ENCODE results near the gene WASL. TPM values are rescaled to one million over a fixed set of nuclear protein-coding genes. Genes with fewer than 3 reads are reported as not detected.

The WASL gene
- total RNA-seq, 1 experiment from 2014 or later, result 26.9 TPM

DNA sequence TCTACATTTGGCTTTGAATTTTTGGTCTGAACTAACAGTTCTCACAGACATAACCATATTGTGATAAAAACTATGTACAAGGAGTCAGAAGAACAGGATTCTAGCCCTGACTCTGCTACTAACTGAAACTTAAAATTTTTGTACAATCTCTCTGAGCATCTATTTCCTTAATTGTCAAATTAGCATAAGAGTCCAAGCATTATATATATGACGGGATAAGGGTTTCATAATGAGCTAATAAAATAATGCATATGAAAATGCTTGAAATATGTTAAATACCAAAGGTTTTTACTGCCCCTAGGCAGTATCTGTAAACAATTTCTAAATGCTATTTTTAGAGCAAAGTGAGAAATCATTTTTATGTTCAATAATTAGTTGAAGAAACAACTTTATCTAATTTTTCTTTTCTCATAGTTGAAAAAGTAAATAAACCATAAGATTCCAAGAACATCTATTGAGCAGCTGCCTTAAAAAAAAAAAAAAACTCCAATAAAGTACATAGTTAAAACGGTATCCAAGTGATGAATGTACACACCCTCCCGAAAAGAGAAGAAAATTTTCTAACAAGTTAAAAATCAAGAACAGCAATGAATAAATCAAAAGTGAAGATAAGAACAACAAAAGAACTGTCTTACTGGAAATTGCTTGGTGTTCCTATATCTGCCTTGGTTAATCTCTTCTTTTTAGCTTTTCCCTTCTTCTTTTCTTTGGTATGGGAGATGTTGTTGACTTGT is 52.7 kb downstream of the WASL start:
- DNase-seq (ENCODE audit: low read depth), result no peak

- no peak for DNase-seq (ENCODE audit: low read depth)
These were observed 56.3 kb downstream of the WASL start for GRCh38 chr7:123692471-123692877.

DNA sequence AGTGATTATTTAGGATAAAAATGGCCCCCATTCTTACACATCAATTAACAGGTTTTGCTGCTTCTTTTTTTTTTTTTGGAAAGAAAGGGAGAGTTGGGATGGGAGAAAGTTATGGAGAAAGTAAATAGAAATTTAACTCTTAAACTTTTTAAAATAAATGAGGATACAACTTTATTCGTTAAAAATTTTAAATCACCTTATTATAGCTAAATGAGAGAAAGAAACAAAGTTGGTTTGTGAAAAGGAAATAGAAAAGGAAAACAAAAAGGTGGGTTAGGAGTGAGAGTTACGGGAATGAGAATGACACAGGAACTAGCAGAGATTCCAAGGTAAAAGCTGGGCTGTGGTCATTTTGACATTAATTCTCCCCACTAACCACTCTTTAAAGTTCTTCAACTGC is 58.3 kb downstream of the WASL start:
- DNase-seq (ENCODE audit: low read depth), result no peak

DNA sequence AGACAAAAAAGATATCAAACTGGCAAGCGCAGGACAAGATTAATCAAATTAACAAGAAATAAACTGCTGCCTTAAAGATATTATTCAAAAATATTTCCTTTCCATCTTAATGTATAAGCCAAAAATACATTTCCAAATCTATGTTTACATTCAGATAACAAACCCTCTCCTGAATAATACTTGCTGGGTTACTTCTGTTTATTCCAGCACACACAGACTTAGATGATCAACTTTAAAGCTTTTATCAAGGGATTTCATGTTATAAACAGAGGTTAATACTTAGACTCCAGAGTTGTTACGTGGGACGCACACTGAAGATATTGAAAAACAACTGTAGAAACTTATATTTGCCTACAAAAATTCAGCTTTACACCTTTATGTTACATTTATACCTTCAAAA is 59.6 kb downstream of the WASL start:
- no peak for DNase-seq (ENCODE audit: low read depth)

GRCh38 chr7:123687727-123688126 is 61.1 kb downstream of the WASL start:
- no peak for DNase-seq (ENCODE audit: low read depth)

DNA sequence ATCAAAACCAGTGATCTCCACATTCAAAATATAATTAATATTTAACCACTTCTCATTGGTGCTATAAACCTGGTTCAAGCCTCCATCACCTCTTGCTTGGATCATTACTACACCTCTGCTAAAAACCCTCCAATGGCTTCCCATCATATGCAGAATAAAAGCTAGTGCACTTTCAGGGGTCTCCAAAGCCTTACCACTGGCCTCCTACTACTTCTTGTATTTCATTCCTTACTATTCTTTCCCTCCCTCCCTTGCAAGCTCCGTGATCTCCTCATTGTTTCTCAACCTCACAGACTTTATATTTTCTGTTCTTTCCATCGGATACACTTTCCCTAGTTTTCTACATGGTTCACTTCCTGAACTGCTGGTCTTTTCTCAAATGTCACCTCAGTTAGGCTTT is 61.6 kb downstream of the WASL start:
- no peak for DNase-seq (ENCODE audit: low read depth)

GRCh38 chr7:123682690-123683089 is 66.1 kb downstream of the WASL start:
- DNase-seq (ENCODE audit: low read depth), result peak; percentile 77

DNA sequence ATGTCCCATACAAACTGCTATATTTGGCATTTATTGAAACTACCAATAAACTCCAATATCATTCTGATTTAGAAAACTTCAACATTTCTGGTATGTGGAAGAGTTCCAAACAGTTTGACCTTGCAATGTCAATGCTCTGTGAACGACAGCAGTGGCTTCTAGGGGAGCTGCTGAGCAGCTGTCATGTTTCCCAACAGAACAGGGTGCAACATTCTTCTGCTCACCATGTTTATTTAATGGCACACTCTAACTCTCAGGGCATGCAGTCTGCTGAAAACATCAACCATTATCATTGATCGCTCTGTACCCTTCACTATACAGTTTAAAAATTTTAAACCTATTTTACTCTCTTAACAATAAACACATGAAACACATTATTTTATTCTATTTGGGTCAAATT is 67.2 kb downstream of the WASL start:
- peak; percentile 80 for DNase-seq (ENCODE audit: low read depth)

GRCh38 chr7:123680580-123680979 is 68.2 kb downstream of the WASL start:
- DNase-seq (ENCODE audit: low read depth), result no peak

- DNase-seq (ENCODE audit: low read depth), result no peak
These were observed 69.2 kb downstream of the WASL start for GRCh38 chr7:123679614-123680013.

- DNase-seq (ENCODE audit: low read depth), result peak; percentile 40
These were observed 71.6 kb downstream of the WASL start for GRCh38 chr7:123677061-123677715.

DNA sequence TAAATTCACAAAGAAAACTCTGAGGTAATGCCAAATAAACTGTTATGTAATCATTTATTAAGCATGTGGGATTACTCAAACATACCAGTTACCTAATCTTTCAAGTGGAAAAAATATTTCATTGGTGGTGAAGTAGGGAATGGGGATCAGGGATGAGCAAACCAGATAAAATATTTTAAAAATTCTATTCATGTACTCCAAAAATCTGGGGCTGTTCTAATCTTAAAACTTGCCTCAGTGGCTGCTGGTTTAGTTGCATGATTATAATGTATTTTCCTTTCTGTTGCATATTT is 73.7 kb downstream of the WASL start:
- peak; percentile 41 for DNase-seq (ENCODE audit: low read depth)

- peak; percentile 87 for DNase-seq (ENCODE audit: low read depth)
These were observed 74.2 kb downstream of the WASL start for GRCh38 chr7:123674399-123675180.

DNA sequence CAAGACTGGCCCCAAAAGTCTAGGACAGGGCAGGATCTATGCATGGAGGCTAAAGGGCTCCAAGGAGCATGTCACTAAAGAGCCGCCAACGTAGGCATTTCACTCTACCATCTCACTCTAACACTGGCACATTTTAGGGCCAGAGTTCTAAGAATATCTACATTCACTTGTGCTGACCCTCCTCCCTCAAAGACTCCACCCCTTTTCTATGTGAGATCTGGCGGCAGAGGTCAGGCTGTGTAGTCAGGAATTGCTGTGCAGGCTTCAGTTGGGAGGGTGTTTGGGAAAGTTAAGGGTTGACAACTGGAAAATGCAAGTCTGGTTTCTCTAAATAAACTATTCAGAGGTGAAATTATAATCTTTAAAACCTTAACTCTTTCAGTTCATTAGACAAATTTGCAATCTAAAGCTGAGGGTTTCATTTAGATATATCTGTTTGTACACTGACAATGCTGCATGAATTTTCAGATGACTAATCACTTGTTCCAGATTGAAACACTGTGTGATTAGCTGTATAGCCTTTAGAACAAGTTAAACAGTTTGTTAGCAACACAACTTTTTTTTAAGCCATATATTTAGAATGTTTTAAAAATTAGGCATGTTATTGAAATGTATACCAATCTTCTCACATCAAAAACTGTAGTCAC is 74.9 kb downstream of the WASL start:
- DNase-seq (ENCODE audit: low read depth), result no peak

DNA sequence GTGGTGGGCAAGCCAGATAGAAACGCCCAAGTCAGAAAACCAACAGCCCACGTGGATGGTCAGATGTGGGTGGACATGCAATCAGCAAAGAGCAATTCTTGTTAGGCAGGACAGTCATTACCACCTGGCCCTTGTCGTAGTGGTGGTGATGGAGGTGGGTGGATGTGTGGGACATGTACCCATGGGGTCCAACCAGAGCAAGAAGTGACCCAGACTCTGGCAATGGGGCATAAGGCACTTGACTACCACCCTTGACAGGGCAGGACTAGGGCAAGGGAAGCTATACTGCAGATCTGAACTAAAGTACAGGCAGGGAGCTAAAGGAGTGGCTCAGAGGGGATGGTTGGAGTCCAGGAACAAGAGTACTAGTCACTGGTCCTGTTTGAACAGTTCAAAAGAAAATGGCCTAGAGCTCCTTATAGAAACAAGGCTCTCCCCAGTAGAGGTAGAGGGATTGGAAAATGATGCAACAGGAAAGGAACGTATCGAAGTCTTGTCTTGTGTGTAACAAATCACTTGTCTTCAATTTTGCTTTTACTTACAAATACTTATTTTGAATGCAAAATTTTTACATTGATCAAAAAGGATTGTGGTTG is 75.6 kb downstream of the WASL start:
- DNase-seq (ENCODE audit: low read depth), result no peak

GRCh38 chr7:123669485-123669884 is 79.3 kb downstream of the WASL start:
- DNase-seq (ENCODE audit: low read depth), result no peak

DNA sequence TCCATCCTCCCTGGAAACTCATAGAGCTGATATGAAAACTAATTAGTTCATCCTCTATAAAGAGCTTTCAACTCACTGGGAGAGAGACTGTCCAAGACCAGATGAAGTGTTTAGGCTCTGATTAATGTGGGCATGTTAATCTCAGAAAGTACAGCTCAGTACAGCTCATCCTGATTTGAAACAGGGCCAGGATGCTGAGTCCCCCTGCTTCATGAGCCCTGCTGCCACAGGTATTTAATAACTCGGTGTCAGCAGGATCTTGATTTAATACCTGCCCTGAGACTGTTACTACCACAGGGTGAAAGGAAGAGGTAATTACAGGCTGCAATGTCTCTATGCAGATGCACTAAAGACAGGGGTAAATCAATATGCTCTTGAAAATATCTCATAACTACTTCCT is 82.3 kb downstream of the WASL start:
- DNase-seq (ENCODE audit: low read depth), result no peak

- DNase-seq (ENCODE audit: low read depth), result no peak
These were observed 82.9 kb downstream of the WASL start for GRCh38 chr7:123665896-123666295.

DNA sequence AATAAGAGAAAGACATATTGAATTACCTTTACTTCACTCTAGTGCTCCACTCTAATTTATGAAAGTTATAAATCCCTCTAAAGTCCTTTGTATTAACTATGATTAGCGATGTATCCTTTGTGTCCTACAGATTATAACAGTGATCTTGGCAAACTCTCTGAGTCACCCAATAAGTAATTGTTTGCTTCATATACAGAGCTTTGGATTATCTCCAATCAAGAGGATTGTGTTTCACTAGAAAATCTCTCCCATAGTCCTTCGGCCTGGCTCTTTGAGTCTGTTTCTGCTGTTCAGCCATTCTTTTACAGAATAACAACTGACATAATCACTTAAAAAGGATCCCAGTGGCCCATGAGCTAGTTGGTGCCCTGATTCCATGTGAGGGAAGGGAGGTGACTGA is 83.6 kb downstream of the WASL start:
- no peak for DNase-seq (ENCODE audit: low read depth)

GRCh38 chr7:123663200-123663599 is 85.6 kb downstream of the WASL start:
- no peak for DNase-seq (ENCODE audit: low read depth)

- no peak for DNase-seq (ENCODE audit: low read depth)
These were observed 86.0 kb downstream of the WASL start for GRCh38 chr7:123662755-123663154.

GRCh38 chr7:123662293-123662692 is 86.5 kb downstream of the WASL start:
- no peak for DNase-seq (ENCODE audit: low read depth)
